Left ventricle myocardium inferior (tissue), 1 donor: Measurements from ENCODE around the gene OR6B3. TPM values are rescaled to one million over a fixed set of nuclear protein-coding genes. Genes with fewer than 3 reads are reported as not detected.

ENCODE experiments used
- DNase-seq: peaks from one replicate; pipeline ENCODE4 v3.0.0-alpha.2; 2020
- H3K27ac ChIP-seq: fragments of 200-600 bp; replicated peaks from 2 replicates; pipeline ENCODE4 v1.8.0; 2021
- H3K27me3 ChIP-seq: fragments of 200-600 bp; 2 replicates; pipeline ENCODE4 v1.8.0; 2021; ENCODE audit warnings: low read depth
- H3K36me3 ChIP-seq: fragments of 200-600 bp; 2 replicates; pipeline ENCODE4 v1.8.0; 2021
- H3K4me1 ChIP-seq: fragments of 200-600 bp; 2 replicates; pipeline ENCODE4 v1.8.0; 2021
- H3K4me3 ChIP-seq: fragments of 200-600 bp; 2 replicates; pipeline ENCODE4 v1.8.0; 2021; ENCODE audit warnings: mild to moderate bottlenecking, moderate library complexity
- H3K9me3 ChIP-seq: fragments of 200-600 bp; replicated peaks from 2 replicates; pipeline ENCODE4 v1.8.0; 2021
- CTCF ChIP-seq: fragments of 200-600 bp; IDR thresholded peaks from 2 replicates; pipeline ENCODE4 v1.8.0; 2021; ENCODE audit warnings: antibody characterized with exemption, mild to moderate bottlenecking, borderline replicate concordance
- intact Hi-C: fragments of 100-400 bp; cut with micrococcal nuclease; formaldehyde crosslinking; loops from one replicate; pipeline ENCODE4 v1.11.0; 2022
- total RNA-seq: library from RNA; stranded (reverse); fragmentation: NEBNext Ultra II Directional; extraction: Animal tissue kit (Norgen Biotek cat#: 25700); gene quantifications from one replicate; pipeline ENCODE4 v1.2.1, GENCODE V29; 2021
- donor health status: DM: no; HTN: yes; CAD: no; lungs with severe emphysema.

Gene OR6B3
- total RNA-seq, 1 donor from 2014 or later = not detected

GRCh38 chr2:240078631-240079030 lies 25.3 kb upstream of the OR6B3 start:
- H3K36me3 ChIP-seq = no peaks in the 10 kb centered on the region
- H3K27ac ChIP-seq = no peak overlapping the region
- H3K4me1 ChIP-seq = no peaks in the 10 kb centered on the region
- DNase-seq = no peak
- peaks cover 16% of the 10 kb centered on the region for H3K27me3 ChIP-seq
- H3K9me3 ChIP-seq = peaks cover 34% of the 10 kb centered on the region
- H3K4me3 ChIP-seq = no peak overlapping the region
- no peak for TF ChIP-seq CTCF
- intact Hi-C loops = no loop called here

GRCh38 chr2:240077442-240077841 lies 24.1 kb upstream of the OR6B3 start:
- Histone ChIP-seq H3K4me3 (no peak overlapping the region), H3K27ac (no peak overlapping the region), H3K9me3 (peaks cover 34% of the 10 kb centered on the region), H3K27me3 (peaks cover 19% of the 10 kb centered on the region), H3K4me1 (no peaks in the 10 kb centered on the region), H3K36me3 (no peaks in the 10 kb centered on the region)
- intact Hi-C loops = no loop called here
- no peak for DNase-seq
- TF ChIP-seq CTCF = no peak

- Histone ChIP-seq H3K9me3 (peaks cover 34% of the 10 kb centered on the region), H3K36me3 (no peaks in the 10 kb centered on the region), H3K27ac (no peak overlapping the region), H3K4me3 (no peak overlapping the region), H3K27me3 (peaks cover 29% of the 10 kb centered on the region), H3K4me1 (no peaks in the 10 kb centered on the region)
- no peak for DNase-seq
- intact Hi-C loops = no loop called here
- no peak for TF ChIP-seq CTCF
Observed at GRCh38 chr2:240074545-240074944, 21.2 kb upstream of the OR6B3 start.

GRCh38 chr2:240070907-240071306 lies 17.6 kb upstream of the OR6B3 start:
- Histone ChIP-seq H3K27ac (no peak overlapping the region), H3K4me3 (no peak overlapping the region), H3K27me3 (peaks cover 29% of the 10 kb centered on the region), H3K9me3 (peaks cover 20% of the 10 kb centered on the region), H3K4me1 (no peaks in the 10 kb centered on the region), H3K36me3 (no peaks in the 10 kb centered on the region)
- no peak for DNase-seq
- no peak for TF ChIP-seq CTCF
- intact Hi-C loops = no loop called here

- intact Hi-C loops = no loop called here
- H3K27ac ChIP-seq = no peak overlapping the region
- peaks cover 35% of the 10 kb centered on the region for H3K27me3 ChIP-seq
- no peaks in the 10 kb centered on the region for H3K36me3 ChIP-seq
- peaks cover 20% of the 10 kb centered on the region for H3K9me3 ChIP-seq
- no peaks in the 10 kb centered on the region for H3K4me1 ChIP-seq
- no peak for TF ChIP-seq CTCF
- no peak for DNase-seq
- H3K4me3 ChIP-seq = no peak overlapping the region
Observed at GRCh38 chr2:240069829-240070228, 16.5 kb upstream of the OR6B3 start.

GRCh38 chr2:240068193-240068592 lies 14.9 kb upstream of the OR6B3 start:
- H3K27ac ChIP-seq = no peak overlapping the region
- no peak for TF ChIP-seq CTCF
- intact Hi-C loops = no loop called here

More at GRCh38 chr2:240068193-240068592, 14.9 kb upstream of the OR6B3 start:
- Histone ChIP-seq H3K27me3 (peaks cover 32% of the 10 kb centered on the region), H3K36me3 (no peaks in the 10 kb centered on the region), H3K9me3 (peaks cover 20% of the 10 kb centered on the region), H3K4me3 (no peak overlapping the region), H3K4me1 (no peaks in the 10 kb centered on the region)
- DNase-seq = no peak
